T-helper 2 cell (primary cell): Measurements from ENCODE around the gene HNF4A.

Experiments
- DNase-seq, 5 experiments: peaks; one replicate each; pipeline versions ENCODE4 v3.0.0 to v3.0.0-alpha.2; 2012 to 2022

Gene HNF4A

GRCh38 chr20:44392776-44393607, 37.5 kb downstream of the HNF4A start:
- DNase-seq: no peak

- no peak for DNase-seq
Measured at GRCh38 chr20:44393608-44394451, 38.3 kb downstream of the HNF4A start.

GRCh38 chr20:44394452-44394701, 38.9 kb downstream of the HNF4A start:
- no peak for DNase-seq

GRCh38 chr20:44394702-44395460, 39.4 kb downstream of the HNF4A start:
- no peak for DNase-seq

- DNase-seq: no peak
Measured at GRCh38 chr20:44395461-44396340, 40.2 kb downstream of the HNF4A start.

- no peak for DNase-seq
Measured at GRCh38 chr20:44396369-44397130, 41.1 kb downstream of the HNF4A start.

GRCh38 chr20:44398335-44398734, 42.8 kb downstream of the HNF4A start:
- no peak for DNase-seq

- DNase-seq: no peak
Measured at GRCh38 chr20:44399446-44399845, 43.9 kb downstream of the HNF4A start.

GRCh38 chr20:44400671-44400969, 45.1 kb downstream of the HNF4A start:
- no peak for DNase-seq

- no peak for DNase-seq
Measured at GRCh38 chr20:44400970-44401769, 45.7 kb downstream of the HNF4A start.

GRCh38 chr20:44401770-44402390, 46.4 kb downstream of the HNF4A start:
- DNase-seq: no peak

GRCh38 chr20:44402391-44403193, 47.1 kb downstream of the HNF4A start:
- DNase-seq: no peak

- DNase-seq: no peak
Measured at GRCh38 chr20:44403194-44404112, 48.0 kb downstream of the HNF4A start.

- DNase-seq: no peak
Measured at GRCh38 chr20:44404204-44405181, 49.0 kb downstream of the HNF4A start.

- no peak for DNase-seq
Measured at GRCh38 chr20:44405257-44405656, 49.8 kb downstream of the HNF4A start.

GRCh38 chr20:44405785-44406571, 50.5 kb downstream of the HNF4A start:
- no peak for DNase-seq
